ENCODE measurements around the gene ATP9B.
"Not testable (repeated sequence)": the region's sequence is repeated elsewhere in the genome, so short reads cannot be mapped to it uniquely, and the experiment has no call there.

The ATP9B gene

DNA sequence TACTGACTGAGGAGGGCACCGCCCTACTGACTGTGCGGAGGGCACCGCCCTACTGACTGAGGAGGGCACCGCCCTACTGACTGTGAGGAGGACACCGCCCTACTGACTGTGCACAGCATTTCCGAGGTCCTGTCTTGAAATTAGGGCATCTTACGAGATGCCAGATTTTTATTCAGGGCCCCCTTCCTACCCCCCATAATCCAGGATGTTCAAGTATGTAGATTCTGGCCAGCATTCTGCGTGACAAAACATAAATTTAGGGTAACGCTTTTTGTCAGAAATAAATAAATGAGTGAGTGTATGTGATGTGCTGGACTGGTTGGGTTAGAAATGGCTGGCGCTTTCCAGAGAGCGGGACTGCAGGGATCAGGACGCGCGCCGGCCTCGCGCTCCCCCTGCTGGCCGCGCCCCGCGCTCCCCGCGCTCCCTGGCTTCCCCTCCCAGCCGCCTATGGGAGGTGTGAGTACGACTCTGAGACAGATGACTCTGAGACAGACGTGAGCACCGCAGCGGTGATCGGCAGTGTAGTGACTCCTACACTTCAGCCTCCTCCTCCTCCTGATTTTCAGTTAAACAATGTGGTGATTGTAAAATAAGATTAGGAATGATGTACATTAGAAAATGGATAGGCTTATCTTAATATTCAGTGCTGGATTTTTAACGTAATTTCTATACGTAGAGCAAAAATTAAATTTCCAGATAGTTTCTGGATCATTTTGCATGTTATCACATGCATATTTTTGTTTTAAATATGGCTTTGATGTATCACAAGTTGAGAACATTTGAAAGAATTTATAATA is 177.3 kb downstream of the ATP9B start:
- DNase-seq, result peak; percentile 77

DNA sequence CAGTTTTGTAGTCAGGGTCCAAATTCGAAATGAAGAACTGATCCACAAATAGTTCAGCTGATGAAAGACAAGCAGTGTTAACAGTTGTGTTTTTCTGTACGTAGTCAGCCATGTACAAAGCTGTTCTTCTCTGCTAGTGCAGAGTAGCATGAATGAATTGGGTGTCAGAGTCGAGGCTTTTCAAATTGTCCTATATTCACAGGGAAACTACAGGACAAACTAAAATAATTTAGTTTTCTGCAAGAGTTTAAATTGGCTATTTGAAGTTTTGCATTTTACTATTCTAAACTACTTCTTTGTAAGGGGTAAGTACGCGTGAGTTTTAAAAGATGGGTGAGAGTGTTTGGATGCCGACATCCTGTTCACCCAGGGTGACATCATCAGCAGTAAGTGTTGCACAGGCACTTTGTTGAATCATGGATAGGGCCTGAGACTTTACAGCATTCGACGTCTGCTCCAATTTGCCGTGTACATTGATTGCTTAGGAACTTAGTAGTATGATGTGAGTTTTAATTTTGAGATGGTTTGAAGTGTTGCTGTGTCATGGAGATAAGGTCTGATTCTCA is 179.4 kb downstream of the ATP9B start:
- DNase-seq, result no peak

- DNase-seq, result no peak
Measured at GRCh38 chr18:79250301-79250981, 181.2 kb downstream of the ATP9B start.

DNA sequence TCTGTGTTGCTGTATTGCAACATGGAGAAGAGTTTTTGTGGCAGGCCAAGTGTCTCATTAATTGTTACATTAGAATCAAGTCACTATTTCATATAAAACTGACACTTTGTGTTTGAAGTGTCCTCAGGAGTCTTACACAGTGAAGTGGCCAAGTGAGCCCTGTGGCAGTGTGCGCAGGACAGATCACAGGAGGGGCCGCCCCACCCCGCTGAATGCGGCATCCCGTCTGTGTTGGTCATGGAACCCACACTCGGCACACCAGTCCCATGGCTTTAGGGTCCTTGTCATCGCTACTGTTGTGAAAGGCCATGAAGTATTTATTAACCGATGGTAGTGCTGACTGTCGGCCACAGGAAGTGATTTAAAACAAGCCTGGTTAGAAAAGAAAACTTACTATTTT is 181.8 kb downstream of the ATP9B start:
- no peak for DNase-seq

DNA sequence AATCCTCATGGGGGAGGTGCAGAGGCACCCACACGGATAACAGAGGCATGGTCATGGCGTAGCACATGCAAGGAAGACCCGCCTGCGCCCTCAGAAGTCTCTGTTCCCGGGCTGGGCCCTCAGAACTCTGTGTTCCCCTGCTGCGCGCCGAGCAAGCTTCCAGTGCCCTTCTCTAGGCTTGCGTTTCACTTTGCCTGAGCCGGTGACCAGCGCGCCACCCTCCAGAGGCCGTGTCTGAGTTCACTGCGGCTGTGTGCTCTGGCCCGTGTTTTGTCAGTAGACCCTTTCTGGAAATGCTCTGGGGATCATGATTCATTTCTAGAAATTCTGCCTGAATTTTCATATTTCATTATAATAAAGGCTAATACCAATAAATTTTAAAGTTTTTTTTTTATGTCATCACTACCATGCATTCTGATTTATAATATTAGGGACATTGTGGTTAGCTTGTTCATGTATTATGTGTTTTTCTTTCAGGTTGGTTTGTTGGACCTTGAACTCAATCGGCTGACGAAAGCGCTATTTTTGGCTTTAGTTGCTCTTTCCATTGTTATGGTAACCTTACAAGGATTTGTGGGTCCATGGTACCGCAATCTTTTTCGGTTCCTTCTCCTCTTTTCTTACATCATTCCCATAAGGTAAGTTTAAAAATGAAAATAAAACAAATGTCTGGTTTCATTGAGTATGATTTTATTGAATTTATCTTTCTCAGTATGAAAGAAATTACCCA is 183.9 kb downstream of the ATP9B start:
- no peak for DNase-seq

GRCh38 chr18:79257480-79257879 is 188.3 kb downstream of the ATP9B start:
- no peak for DNase-seq

- DNase-seq, result no peak
Measured at GRCh38 chr18:79258447-79258846, 189.3 kb downstream of the ATP9B start.

DNA sequence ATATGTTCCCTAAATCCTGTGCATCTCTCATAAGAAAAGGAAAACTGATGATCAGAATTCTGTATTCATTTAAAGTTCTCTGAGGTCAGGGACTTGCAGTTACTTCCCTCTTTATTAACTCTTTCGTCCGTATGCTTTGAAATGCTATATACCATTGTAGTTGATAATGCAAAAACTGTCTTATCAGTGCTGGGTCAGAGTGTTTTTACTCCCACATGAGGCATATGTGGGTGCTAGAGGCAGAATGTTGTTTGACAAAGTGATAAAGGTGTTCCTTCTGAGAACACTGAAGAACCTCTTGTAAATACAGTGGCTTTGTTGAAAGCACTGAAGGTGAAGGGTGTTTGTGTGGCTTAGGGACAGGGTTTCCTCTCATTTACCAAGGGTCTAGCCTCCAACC is 190.0 kb downstream of the ATP9B start:
- DNase-seq, result no peak

DNA sequence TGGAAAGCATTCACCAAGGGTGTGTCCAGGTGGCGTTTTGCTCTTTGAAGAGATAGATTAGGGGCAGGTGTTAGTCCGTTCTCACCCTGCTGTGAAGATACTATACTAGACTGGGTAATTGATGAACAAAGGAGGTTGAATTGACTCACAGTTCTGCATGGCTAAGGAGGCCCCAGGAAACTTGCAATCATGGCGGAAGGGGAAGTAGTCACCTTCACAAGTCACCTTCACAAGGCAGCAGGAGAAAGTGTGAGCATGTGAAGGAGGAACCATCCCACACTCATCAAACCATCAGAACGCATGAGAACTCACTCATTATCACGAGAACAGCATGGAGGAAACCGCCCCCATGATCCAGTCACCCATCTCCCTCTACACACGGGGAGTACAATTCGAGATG is 190.8 kb downstream of the ATP9B start:
- no peak for DNase-seq

DNA sequence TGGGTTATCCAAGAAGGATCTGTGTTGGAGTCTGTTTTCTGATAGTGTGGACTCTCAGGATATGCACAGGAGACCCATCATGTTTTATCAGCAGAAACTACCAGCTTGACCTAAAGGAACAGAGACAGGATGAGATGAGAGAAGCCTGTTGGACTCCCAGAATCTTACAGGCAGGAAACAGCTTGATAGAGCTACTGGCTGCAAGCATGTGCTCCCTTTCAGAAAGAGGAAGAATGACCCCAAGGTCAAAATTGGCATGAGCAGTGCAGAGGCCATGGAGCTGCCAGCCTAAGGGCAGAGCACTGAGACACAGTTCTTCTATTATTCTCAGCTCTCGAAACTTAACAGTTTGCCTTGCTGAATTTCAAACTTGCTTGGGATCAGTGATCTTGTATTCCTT is 191.3 kb downstream of the ATP9B start:
- no peak for DNase-seq

GRCh38 chr18:79265068-79265467 is 195.9 kb downstream of the ATP9B start:
- DNase-seq, result not testable (repeated sequence)

GRCh38 chr18:79271812-79272211 is 202.6 kb downstream of the ATP9B start:
- DNase-seq, result not testable (repeated sequence)

- no peak for DNase-seq
Measured at GRCh38 chr18:79272916-79273315, 203.7 kb downstream of the ATP9B start.

DNA sequence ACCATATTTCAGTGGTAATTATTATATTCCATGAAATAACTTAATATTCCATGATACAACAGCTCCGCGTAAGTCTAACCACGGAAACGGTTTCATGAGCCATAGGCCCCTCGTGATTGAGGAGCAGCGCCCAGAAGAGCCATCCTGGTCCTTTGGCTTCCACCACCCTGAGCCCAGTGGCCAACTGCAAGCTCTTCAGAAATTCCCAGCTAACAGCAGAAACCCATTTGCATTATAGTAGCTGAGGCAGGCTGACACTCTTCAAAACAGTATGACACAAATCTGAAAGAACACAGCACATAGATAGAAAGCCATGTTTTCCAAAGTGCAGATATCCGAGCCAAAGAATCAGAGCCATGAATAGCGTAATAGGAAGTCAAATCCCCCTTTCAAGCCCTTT is 205.6 kb downstream of the ATP9B start:
- DNase-seq, result no peak

GRCh38 chr18:79275461-79275860 is 206.3 kb downstream of the ATP9B start:
- DNase-seq, result no peak

GRCh38 chr18:79275992-79276391 is 206.8 kb downstream of the ATP9B start:
- no peak for DNase-seq

DNA sequence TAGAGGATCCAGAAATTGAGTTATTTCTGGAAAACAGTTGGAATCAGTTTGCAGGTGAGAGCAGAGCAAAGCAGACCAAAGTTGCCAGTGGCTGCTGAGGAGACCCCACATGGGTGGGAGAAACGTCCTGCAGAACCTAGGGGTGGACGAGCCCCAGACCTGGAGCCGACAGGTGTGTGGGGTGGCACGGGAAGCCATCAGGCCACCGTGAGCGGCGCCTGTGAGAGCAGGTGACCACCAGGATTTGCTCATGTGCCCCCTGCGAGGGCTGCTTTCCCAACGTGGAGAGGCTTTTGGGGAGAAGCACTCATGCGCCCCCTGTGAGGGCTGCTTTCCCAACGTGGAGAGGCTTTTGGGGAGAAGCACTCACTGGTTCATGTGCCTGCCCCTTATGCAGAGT is 209.7 kb downstream of the ATP9B start:
- DNase-seq, result no peak

GRCh38 chr18:79283131-79283810 is 214.1 kb downstream of the ATP9B start:
- no peak for DNase-seq

GRCh38 chr18:79283929-79284328 is 214.7 kb downstream of the ATP9B start:
- no peak for DNase-seq

GRCh38 chr18:79285191-79285590 is 216.0 kb downstream of the ATP9B start:
- DNase-seq, result not testable (repeated sequence)

DNA sequence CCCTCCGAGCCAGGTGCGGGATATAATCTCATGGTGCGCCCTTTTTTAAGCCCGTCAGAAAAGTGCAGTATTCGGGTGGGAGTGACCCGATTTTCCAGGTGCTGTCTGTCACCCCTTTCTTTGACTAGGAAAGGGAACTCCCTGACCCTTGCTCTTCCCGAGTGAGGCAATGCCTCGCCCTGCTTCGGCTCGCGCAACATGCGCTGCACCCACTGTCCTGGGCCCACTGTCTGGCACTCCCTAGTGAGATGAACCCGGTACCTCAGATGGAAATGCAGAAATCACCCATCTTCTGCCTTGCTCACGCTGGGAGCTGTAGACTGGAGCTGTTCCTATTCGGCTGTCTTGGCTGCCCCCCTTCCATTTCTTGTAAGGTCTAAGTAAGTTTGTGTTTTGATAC is 221.2 kb downstream of the ATP9B start:
- not testable (repeated sequence) for DNase-seq

- no peak for DNase-seq
Measured at GRCh38 chr18:79290876-79291275, 221.7 kb downstream of the ATP9B start.

GRCh38 chr18:79294235-79294634 is 225.0 kb downstream of the ATP9B start:
- no peak for DNase-seq

All from activated T-cell treated with anti-CD3 and anti-CD28 coated beads, Interleukin-2, amount 50 U/mL, for 1 hour (primary cell).